ENCODE data around the gene STRADB.

DNA sequence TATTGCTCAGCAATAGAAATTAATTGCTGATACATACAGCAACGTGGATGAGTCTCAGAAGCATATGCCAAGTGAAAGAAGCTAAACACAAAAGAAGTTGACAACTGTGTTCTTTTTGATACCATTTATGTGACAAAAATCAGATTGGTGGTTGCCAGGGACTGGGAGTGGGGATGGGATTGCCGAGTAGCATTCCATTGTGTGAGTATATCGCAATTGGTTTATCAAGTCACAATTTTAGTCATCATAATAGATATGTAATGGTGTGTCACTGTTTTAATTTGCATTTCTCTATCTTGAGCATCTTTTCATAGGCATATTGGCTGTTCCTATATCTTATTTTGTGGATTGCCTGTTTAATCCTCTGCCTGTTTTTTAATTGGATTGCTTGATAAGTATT, 20.9 kb downstream of the STRADB start:
- TF ChIP-seq EZH2 (IDR thresholded peaks at IDR 0.05; ENCODE audit: borderline replicate concordance) (no peak), EZH2phosphoT487 (IDR thresholded peaks at IDR 0.05; ENCODE audit: low read depth, severe bottlenecking, unreplicated experiment) (no peak)
